ENCODE data around the gene CD84.
"Not testable (repeated sequence)": the region's sequence is repeated elsewhere in the genome, so short reads cannot be mapped to it uniquely, and the experiment has no call there.

Gene CD84

GRCh38 chr1:160522622-160523345 lies 56.5 kb downstream of the CD84 start, which contains the start of gene SLAMF6:
SLAMF6 (minus strand) TSS chr1:160523255; CDS start chr1:160523192, 63 bp downstream.
- DNase-seq (ENCODE audit: extremely low read depth, low read depth), result no peak

DNA sequence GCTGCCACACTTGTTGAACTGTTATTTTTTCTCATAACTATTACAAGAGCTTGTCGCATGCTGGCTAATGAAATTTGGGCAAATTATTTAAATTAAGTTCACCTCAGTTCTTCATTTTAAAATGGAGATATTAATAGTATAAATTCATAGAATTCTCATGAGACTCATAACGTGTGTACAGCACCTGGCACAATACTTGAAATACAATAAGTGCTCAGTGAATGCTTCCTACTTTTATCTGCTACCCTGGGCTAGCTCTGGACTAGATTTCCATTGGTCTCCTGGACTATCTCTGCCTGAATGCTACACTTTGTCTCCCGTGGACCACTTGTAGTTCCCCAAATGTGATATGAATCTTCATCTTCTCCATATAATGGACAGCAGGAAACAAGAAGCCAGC lies 57.2 kb downstream of the CD84 start:
- DNase-seq (ENCODE audit: extremely low read depth, low read depth), result no peak
- no peak for TF ChIP-seq CTCF (IDR thresholded peaks at IDR 0.05; ENCODE audit: low read depth, low read length)

More at GRCh38 chr1:160522622-160523345, 56.5 kb downstream of the CD84 start, which contains the start of gene SLAMF6:
- no peak for TF ChIP-seq CTCF (IDR thresholded peaks at IDR 0.05; ENCODE audit: low read depth, low read length)

- DNase-seq (ENCODE audit: extremely low read depth, low read depth), result no peak
- TF ChIP-seq CTCF (IDR thresholded peaks at IDR 0.05; ENCODE audit: low read depth, low read length), result no peak
Observed at GRCh38 chr1:160521554-160521953, 57.7 kb downstream of the CD84 start.

GRCh38 chr1:160520999-160521398 lies 58.3 kb downstream of the CD84 start:
- TF ChIP-seq CTCF (IDR thresholded peaks at IDR 0.05; ENCODE audit: low read depth, low read length), result no peak
- no peak for DNase-seq (ENCODE audit: extremely low read depth, low read depth)

DNA sequence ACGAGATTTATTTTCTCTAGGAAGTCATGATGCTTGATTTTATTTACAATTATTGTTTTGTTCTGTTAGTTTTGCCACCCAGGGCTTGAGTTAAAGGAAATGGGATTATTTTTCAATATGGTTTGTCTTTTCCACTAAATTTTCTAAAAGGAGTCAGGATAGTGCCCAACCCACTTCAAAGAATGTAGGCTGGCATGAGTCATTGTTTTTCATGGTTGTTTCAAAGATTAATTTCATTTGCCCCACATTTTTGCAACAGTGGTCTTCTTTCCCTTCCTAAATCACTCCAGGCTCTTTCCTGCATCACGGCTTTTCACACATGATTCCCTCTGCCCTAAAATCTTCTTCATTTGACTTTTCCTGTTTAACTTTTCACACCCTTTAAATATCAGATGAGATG lies 58.7 kb downstream of the CD84 start:
- no peak for TF ChIP-seq CTCF (IDR thresholded peaks at IDR 0.05; ENCODE audit: low read depth, low read length)
- no peak for DNase-seq (ENCODE audit: extremely low read depth, low read depth)

DNA sequence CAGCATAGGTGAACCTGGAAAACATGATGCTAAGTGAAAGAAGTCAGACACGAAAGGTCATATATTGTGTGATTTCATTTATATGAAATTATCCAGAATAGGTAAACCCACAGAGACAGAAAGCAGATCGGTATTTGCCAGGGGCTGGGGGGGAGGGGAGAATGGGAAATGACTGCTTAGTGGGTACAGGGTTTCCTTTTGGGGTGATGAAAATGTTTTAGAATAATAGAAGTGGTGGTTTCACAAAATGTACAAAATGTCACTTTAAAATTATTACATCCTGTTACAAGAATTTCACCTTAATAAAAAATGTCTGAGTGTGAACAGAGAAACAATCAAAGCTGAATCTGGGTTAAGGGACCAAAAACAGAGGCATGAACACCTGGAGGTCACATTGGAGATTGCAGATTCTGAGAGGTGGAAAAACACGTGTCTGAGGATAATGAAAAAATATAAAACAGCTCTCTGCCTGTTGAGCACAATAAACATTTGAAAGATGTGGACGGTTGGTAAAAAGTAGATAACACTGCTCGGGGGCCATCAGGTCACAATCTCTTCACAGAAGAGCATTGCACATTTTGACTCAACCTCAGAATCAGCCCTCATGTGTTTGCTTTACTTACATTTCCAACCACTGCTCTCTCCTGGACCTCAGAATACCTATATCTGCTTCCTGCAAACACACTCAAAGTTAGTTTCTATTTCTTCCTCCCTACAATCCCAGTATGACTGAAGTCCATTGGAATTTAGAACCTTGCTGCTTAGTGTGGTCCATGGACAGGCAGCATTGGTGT lies 59.5 kb downstream of the CD84 start:
- DNase-seq (ENCODE audit: extremely low read depth, low read depth), result no peak
- no peak for TF ChIP-seq CTCF (IDR thresholded peaks at IDR 0.05; ENCODE audit: low read depth, low read length)

GRCh38 chr1:160517519-160517918 lies 61.8 kb downstream of the CD84 start:
- DNase-seq (ENCODE audit: extremely low read depth, low read depth), result not testable (repeated sequence)

DNA sequence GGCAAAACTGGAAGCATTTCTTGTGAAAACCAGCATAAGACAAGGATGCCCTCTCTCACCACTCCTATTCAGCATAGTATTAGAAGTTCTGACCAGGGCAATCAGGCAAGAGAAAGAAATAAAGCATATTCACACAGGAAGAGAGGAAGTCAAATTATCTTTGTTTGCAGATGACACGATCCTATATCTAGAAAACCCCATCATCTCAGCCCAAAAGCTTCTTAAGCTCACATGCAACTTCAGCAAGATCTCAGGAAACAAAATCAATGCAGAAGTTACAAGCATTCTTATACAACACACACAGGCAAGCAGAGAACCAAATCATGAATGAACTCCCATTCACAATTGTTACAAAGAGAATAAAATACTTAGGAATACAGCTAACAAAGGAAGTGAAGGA lies 63.4 kb downstream of the CD84 start:
- not testable (repeated sequence) for DNase-seq (ENCODE audit: extremely low read depth, low read depth)

Measured in AG09319 (cell line).